T-helper 2 cell treated with Interferon-gamma antibody and Interleukin-4, amounts not matched to agents 100 ng/mL and 5 ng/mL, for 36 hours (primary cell): ENCODE data around the gene DEGS2. TPM values are rescaled to one million over a fixed set of nuclear protein-coding genes. Genes with fewer than 3 reads are reported as not detected.

Experiments used
- intact Hi-C: fragments of 100-400 bp; cut with micrococcal nuclease; formaldehyde crosslinking; loops from one replicate; pipeline ENCODE4 v1.15.1; 2023
- total RNA-seq: library from RNA; stranded (reverse); gene quantifications from 2 replicates; pipeline ENCODE4 v1.2.3, GENCODE V29; 2022

DEGS2 gene
- total RNA-seq, 1 donor from 2014 or later: 0.14 TPM

GRCh38 chr14:100149851-100150611 lies 9.4 kb downstream of the DEGS2 start:
- intact Hi-C loops: no loop called here

DNA sequence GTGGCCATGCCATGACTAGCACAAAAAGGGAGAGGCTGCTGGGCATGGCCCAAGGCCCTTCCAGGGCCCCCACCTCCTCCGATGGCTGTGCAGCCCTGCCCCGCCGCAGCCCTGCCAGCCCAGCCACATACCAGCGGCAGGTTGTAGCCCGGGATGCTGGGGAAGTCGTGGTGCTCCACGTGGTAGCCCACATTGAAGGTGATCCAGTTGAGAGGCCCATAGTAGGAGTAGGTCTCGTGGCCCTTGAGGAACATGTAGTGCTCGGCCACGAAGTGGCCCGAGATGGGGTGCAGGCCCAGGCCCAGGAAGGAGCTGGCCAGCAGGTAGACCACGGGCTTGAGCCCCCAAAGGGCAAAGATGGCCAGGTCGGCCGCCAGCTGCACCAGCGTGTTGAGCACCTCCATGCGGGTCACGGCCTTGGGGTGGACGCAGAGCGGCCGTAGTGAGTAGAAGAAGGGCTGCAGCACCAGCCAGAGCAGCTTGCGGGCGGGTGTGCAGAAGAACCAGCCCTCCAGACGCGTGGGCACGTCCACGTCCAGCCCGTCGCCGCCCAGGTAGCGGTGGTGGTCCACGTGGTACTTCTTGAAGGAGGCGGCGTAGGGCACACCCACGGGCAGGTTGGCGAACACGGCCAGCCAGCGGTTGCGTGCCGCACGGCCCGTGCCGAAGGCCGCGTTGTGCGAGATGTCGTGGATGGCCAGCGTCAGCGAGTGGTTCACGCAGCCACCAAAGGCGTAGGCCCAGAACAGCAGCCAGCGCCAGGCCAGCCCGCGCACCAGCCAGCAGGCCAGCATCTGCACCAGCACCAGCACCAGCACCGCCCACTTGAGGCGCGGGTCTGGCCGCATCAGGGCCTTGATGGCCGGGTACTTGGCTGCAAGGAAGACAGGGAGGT lies 10.4 kb downstream of the DEGS2 start:
- intact Hi-C loops: no loop called here

- intact Hi-C loops: no loop called here
Observed at GRCh38 chr14:100147691-100148464, 11.6 kb downstream of the DEGS2 start.

- intact Hi-C loops: no loop called here
Observed at GRCh38 chr14:100147181-100147631, 12.2 kb downstream of the DEGS2 start.

GRCh38 chr14:100146531-100147091 lies 12.8 kb downstream of the DEGS2 start:
- intact Hi-C loops: no loop called here

DNA sequence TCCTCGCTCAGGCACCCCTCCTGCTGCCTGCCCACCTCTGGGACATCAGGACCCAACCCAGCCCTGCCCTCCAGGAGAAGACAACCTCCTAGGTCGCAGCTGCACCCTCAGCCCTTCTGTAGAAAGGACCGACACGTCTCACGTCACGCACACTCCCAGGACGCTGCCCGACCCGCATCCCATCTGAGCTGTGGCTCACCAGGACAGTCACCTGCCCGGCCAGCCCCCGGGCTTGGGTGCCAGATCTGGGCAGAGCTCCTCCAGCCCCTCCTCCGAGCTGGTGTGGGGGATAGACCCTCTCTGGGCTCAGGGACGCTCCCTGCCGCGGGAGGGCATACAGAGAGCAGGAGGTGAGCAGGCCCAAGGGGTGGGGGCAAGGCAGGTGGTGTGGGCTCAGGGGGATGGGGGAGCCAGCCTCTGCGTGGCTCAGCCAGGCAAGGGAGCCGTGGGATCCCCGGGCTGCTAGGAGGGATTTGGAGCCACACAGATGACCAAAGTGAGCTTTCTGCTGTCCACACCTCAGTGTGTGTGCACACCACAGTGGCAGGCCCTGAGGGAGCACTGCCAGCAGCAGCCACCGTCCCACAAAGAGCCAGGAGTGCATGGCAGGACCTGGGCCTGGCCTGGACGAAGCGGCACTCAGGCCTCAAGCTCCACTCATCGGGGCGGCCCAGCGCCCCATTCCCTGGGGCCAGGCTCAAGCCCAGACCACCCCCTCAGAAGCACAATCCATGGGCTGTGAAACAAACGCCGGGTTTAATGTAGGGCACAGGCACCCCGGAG lies 13.6 kb downstream of the DEGS2 start:
- intact Hi-C loops: no loop called here

DNA sequence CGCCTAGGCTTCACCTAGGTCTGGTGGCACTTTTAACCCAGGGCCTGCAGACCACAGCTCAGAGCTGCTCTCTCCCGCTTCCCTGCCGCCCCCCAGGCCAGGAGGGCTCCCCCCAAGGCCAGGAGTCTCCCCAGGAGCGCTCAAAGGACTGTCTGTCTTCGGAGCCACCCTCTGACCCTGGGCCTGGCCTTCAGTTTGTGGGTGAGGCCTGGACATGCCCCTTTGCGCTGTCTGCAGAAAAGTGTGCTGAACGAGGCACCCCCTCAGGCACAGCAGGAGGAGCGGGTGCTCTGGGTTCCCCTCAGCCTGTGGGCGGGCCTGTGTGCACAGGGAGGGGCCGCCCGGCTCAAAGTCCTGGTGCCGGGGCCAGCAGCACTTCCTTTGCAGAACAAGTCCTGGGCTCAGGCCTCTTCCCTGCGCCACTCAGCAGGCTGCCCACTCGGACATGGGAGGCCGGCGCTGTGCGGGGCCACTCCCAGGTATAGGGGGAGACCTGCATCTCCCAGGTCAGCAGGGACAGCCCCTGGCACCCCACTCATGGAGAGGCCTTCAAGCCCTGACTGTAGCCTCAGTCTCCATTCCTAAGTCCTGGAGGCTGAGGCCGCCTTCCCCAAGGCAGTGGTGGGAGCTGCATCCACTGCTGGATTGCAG lies 14.3 kb downstream of the DEGS2 start:
- intact Hi-C loops: no loop called here

DNA sequence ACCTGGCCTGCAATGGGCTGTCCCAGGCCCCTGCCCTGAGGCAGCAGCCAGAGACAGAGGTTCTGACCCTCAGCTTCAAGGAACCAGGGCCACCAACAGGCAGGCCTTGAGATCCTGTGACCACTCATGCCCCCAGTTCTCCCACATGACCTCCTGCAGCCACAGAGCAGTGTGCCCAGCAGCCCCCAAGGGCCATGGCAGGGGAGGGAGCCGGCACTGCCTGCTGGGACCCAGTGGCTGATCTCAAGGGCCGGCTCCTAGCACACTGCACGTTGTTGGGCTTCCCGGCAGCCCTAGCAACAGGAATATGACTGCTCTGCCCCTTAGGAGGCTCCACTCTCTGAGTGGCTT lies 14.8 kb downstream of the DEGS2 start:
- intact Hi-C loops: no loop called here

- intact Hi-C loops: no loop called here
Observed at GRCh38 chr14:100143934-100144333, 15.5 kb downstream of the DEGS2 start.

GRCh38 chr14:100143523-100143922 lies 15.9 kb downstream of the DEGS2 start:
- intact Hi-C loops: no loop called here

DNA sequence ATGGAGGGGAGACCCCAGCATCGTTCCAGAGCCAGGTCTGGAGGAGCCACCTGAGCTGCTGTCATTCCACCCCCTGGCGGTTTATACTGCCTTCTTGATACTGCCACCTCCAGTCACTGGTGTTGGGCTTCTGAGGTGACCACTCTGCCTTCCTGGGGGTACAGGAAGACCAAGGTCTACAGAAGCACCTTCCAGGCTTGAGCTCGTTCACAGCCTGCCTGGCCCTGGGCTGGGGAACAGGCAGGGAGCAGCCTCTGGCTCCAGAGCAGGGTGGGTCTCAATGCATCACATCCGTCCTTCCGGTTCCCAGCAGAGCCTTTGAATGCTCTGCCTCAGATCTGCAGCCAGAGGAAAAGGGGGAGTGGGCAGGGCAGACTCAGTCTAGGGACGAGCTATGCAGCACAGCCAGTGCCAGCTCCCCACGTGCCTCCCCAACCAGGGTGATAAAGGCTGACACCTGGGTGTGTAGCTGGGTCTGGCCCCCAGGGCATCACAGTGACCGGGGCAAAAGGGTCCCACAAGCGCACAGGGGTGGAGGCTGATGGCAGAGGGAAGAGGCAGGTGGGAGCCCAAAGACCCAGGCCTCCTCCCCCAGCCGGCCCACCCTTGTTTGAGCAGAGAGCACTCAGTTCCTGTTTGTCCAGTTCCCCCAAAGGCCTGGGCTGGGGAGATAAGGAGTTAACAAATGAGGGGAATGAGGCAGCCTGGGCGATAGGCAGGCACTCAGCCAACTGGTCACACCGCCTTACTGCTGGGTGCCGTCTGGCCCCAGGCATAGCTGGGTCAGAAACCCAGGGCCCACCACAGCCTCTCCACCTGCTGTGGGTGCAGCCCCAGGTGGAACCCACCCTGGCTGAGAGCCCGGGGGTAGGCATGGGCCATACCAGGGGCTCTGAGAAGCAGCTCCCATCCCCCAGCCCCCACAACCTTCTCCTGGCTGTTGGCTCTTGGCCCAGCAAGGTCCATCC lies 17.1 kb downstream of the DEGS2 start:
- intact Hi-C loops: no loop called here

DNA sequence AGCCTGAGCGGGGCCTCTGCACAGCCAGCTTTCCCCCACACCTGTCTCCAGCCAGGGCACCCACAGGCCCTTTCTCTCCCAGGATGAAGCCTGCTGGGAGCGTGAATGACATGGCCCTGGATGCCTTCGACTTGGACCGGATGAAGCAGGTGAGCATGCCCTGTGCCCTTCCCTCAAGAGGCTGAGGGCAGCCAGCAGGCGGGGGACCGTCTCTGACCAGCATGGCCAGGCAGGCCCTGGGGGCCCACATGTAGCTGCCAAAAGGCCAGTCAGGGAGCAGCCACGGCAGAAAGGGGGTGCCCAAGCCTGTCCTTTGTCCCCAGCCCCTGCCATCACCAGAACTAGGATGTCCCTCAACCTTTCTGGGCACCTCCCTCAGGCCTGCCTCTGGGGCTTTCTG lies 18.3 kb downstream of the DEGS2 start:
- intact Hi-C loops: no loop called here

DNA sequence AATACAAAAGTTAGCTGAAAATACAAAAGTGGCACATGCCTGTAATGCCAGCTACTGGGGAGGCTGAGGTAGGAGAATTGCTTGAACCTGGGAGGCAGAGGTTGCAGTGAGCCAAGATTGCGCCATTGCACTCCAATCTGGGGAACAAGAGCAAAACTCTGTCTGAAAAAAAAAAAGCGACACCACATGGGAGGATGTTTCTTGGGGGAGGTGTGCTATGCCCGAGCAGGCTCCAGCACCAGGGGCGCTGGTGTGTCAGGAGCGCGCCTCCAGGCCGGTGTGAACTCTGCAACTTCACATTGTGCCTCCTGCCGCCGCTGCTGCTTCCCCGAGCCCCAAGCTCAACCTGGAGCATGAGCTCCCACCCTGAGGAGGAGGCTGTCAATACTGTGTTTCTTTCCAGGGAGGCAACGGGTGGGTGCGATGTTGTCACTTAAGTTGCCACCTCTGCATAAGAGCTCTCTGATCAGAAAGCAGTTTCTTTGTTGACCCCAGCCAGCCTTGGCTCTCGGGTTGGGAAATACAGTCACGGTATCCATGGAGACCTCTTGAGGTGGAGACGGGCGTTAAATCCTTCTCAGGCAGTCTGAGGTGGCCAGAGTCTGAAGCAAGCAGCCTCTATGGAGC lies 18.9 kb downstream of the DEGS2 start:
- intact Hi-C loops: no loop called here

GRCh38 chr14:100138955-100139354 lies 20.5 kb downstream of the DEGS2 start:
- intact Hi-C loops: no loop called here

DNA sequence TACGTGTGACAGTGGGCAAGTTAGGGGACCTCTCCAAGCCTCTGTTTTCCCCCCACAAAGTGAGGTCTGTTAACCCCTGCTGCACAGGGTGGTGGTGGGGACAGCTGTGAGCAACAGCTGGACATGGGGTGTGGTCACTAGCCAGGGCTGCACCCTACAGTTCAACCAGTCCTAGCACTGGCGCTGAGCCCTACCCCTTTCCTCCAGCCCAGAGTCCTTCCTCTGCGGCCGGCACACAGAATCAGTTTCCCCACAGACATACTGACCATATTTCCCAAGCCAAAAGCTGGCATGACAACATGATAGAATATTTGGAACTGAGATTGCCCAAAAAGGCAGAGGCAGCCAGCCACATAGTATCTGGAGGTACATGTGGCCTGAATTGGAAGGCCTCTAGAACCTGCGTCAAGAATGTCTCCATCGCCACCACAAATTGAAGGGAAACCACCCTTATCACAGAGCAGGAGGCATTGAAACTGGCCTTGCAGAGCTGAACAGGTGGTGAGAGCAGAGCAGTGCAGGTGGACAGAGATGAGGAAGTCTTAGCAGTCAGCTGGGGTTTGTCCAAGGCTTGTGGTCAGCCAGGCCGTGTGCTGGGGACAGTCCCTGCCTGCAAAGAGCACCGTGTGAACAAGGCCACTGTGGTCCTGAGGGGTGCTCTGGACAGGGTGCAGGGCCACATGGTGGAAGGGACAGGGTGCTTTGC lies 21.2 kb downstream of the DEGS2 start:
- intact Hi-C loops: no loop called here

GRCh38 chr14:100137173-100137572 lies 22.3 kb downstream of the DEGS2 start:
- intact Hi-C loops: no loop called here

GRCh38 chr14:100135784-100136183 lies 23.7 kb downstream of the DEGS2 start:
- intact Hi-C loops: no loop called here

DNA sequence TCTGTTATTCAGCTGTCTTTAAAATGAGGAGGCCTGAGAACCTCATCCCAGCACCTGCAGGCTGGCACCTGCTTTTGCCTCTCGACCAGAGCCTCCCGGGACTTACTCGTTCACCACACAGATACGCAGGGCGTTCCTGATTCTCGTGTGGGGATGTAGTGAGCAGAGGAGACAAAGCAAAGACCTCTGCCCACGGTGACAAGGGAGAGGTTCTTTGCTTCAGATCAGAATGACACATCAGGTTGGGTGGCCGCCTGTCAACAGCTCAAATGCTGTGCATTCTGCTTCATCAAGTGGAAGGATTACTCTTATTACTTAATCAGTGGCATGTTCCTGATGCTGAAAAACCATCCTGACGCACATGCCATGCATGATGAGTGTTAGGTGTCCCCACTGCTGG lies 24.4 kb downstream of the DEGS2 start:
- intact Hi-C loops: no loop called here
